GM10847 (cell line): ENCODE data around the gene MAGI1.

Experiments used
- POLR2A ChIP-seq: IDR thresholded peaks from 2 replicates; pipeline ENCODE4 v1.6.1; 2011; ENCODE audit not compliant: insufficient read length; ENCODE audit errors: extremely low read depth

The MAGI1 gene

GRCh38 chr3:66050821-66051220 is 12.1 kb upstream of the MAGI1 start:
- TF ChIP-seq POLR2A, result no peak

GRCh38 chr3:66048051-66048395 is 9.3 kb upstream of the MAGI1 start:
- no peak for TF ChIP-seq POLR2A

- no peak for TF ChIP-seq POLR2A
Observed at GRCh38 chr3:66047311-66048050, 8.8 kb upstream of the MAGI1 start.

GRCh38 chr3:66041828-66042227 is 3.1 kb upstream of the MAGI1 start:
- no peak for TF ChIP-seq POLR2A

- no peak for TF ChIP-seq POLR2A
Observed at GRCh38 chr3:66041116-66041515, 2.4 kb upstream of the MAGI1 start.

GRCh38 chr3:66039590-66039887 is 821 bp upstream of the MAGI1 start:
- TF ChIP-seq POLR2A, result no peak

GRCh38 chr3:66038384-66038725 is 363 bp downstream of the MAGI1 start:
- TF ChIP-seq POLR2A, result no peak

DNA sequence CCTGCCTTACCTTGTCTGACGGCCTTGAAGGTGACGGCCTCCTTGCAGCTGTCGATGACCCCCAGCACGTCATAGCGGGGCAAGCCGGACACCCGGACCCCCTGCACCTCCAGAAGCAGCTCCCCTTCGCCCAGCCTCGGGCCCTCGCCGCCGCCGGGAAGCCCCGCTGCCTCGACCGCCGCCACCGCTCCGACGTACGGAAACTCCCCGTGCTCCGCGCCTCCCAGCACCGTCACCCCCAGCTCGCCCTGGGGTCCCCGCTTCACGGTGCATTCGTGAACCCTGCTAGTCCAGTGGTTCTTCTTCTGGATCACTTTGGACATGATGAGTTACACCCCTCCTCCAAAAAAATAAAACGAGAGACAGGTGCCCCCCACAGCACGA is 740 bp downstream of the MAGI1 start:
- TF ChIP-seq POLR2A, result no peak

GRCh38 chr3:66037330-66037985 is 1.3 kb downstream of the MAGI1 start:
- TF ChIP-seq POLR2A, result no peak

DNA sequence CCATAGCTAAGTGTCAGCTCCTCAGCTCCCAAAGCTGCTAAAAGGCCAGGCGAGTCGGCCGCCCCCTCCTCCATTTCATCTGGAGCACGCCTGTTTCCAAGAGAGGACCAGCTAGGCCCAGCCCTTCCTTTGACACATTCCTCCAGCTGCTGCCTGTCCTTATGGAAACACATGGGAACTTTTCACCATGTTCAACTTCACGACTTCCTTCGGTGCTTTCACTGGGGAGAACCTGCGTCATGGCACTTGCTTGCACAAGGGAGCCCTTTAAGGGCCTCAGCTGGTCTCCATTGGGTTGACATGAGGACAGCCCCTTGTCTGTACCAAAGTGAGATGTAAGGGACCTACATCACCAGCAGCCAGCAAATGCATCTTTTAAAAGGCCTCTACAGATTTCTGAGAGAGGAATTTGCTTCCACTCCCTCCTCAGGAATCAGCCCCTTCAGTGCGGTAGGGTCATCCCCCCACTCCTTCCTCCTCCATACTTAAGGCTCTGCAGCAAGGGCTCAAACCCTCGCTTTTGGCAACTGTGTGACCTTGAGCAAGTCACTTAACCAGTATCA is 2.1 kb downstream of the MAGI1 start:
- no peak for TF ChIP-seq POLR2A

DNA sequence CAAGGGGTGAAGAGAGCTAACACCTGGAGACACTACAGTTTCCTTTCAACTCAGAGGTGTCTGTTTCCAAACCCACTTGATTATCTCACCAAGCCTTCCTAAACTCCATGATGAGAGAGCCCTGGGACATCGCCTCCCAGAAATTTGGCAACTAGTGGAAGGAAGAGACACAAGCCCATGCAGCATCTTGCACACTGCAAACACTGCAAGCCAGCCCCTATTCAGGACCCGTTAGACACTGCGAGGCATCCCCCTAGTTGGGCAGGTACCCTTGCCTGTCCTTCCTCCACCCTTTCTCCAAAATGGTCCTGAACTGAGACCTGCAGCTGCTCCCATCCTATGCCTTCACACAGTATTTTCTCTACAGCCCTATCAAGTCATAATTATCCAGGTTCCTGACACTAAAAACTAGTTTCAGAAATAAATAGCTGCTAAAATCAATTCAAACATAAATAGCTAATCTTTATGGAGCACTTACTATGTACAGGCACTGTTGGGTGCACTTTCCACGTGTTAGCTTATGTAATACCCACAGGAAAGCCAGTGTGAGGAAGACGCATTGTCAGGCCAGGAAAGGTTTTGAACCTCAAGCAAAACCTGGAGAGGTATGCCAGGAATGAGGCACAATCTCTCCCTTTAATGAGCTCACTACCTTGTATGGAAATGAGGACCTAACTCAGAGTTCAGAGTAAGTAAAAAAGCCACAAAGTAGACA is 2.8 kb downstream of the MAGI1 start:
- TF ChIP-seq POLR2A, result no peak

- no peak for TF ChIP-seq POLR2A
Observed at GRCh38 chr3:66033241-66034138, 5.2 kb downstream of the MAGI1 start.

GRCh38 chr3:66031102-66031698 is 7.5 kb downstream of the MAGI1 start:
- no peak for TF ChIP-seq POLR2A

- no peak for TF ChIP-seq POLR2A
Observed at GRCh38 chr3:66029443-66029842, 9.3 kb downstream of the MAGI1 start.

GRCh38 chr3:66029014-66029413 is 9.7 kb downstream of the MAGI1 start:
- no peak for TF ChIP-seq POLR2A
